ENCODE data around the gene PTK7.

DNA sequence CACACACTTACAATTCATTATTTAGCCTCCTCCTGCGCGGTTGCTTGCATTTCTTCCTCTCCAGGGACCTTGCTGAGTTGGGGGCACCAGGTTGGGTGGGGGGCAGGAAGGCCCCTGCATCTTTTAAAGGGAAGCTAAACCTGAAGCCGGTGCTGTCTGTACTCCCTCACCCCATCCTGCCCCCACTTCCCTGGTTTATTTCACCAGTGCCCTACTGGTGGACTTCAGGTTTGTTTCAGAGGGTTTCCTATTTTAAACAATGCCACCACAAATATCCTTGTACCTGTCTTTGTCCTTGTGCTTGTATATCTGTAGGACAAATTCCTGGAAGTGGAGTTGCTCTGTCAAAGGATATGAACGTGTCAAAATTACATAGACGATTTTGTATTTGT is 21.0 kb downstream of the PTK7 start:
- TF ChIP-seq, protein P1, sequence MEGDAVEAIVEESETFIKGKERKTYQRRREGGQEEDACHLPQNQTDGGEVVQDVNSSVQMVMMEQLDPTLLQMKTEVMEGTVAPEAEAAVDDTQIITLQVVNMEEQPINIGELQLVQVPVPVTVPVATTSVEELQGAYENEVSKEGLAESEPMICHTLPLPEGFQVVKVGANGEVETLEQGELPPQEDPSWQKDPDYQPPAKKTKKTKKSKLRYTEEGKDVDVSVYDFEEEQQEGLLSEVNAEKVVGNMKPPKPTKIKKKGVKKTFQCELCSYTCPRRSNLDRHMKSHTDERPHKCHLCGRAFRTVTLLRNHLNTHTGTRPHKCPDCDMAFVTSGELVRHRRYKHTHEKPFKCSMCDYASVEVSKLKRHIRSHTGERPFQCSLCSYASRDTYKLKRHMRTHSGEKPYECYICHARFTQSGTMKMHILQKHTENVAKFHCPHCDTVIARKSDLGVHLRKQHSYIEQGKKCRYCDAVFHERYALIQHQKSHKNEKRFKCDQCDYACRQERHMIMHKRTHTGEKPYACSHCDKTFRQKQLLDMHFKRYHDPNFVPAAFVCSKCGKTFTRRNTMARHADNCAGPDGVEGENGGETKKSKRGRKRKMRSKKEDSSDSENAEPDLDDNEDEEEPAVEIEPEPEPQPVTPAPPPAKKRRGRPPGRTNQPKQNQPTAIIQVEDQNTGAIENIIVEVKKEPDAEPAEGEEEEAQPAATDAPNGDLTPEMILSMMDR (IDR thresholded peaks at IDR 0.05): no peak
- TF ChIP-seq EZH2phosphoT487 (IDR thresholded peaks at IDR 0.05): no peak

All from neural progenitor cell (in vitro differentiated cells).